HCT116 (cell line): ENCODE measurements around the gene CSNK2B. TPM values are rescaled to one million over a fixed set of nuclear protein-coding genes. Genes with fewer than 3 reads are reported as not detected.

ENCODE experiments used
- ATAC-seq: fragments of 200-7000 bp; cut with Tn5 transposase; 2 replicates; pipeline ENCODE4 v1.9.1; 2020; ENCODE audit warnings: mild to moderate bottlenecking, moderate library complexity
- Bru-seq: library from RNA; stranded (reverse); fragments of 400-500 nt; gene quantifications from one replicate; lab custom pipeline; 2021; lab: Mats Ljungman, UMichigan
- BruChase-seq, 2 experiments: library from RNA; stranded (reverse); fragments of 400-500 nt; gene quantifications; one replicate each; lab custom pipeline; 2021; lab: Mats Ljungman, UMichigan
- BruUV-seq: library from RNA; stranded (reverse); fragments of 400-500 nt; replicated peaks from 2 replicates; lab custom pipeline; 2021; lab: Mats Ljungman, UMichigan
- CTCF ChIA-PET: fragments of 300-600 bp; sonication (Branson Sonifier 250); formaldehyde crosslinking; loops from one replicate; lab custom pipeline; 2021; ENCODE audit warnings: antibody characterized with exemption; lab: Charles Lee
- POLR2A ChIA-PET: fragments of 300-600, 350-600 bp; sonication (Branson Sonifier 250); formaldehyde crosslinking; loops from one replicate; lab custom pipeline; 2021; ENCODE audit warnings: antibody characterized with exemption; lab: Charles Lee
- RAD21 ChIA-PET, 2 experiments: fragments of 300-600 bp; sonication (Branson Sonifier 250); formaldehyde crosslinking; loops; one replicate each; lab custom pipeline; 2023; ENCODE audit warnings: low total read pairs in 2 of 2; ENCODE audit not compliant: uncharacterized antibody in 2 of 2, unreplicated experiment in 2 of 2, low non-redundant PET in 1 of 2; lab: Charles Lee
- DNase-seq: peaks from one replicate; pipeline ENCODE4 v3.0.0-alpha.2; 2010; ENCODE audit warnings: low read depth, low spot score
- H2AFZ ChIP-seq: fragments of 200-600 bp; shearing (Covaris generic), sonication (generic); 2 replicates; pipeline ENCODE4 v1.6.1; 2017; ENCODE audit warnings: low read depth, mixed run types, mixed read lengths, antibody characterized with exemption, low read length; ENCODE audit not compliant: poor library complexity, severe bottlenecking
- H3K27ac ChIP-seq: 2 replicates; pipeline ENCODE4 v1.5.1; 2012; ENCODE audit warnings: low read depth, low read length
- H3K27me3 ChIP-seq: fragments of 200-600 bp; sonication (generic); 2 replicates; pipeline ENCODE4 v1.6.1; 2016; ENCODE audit warnings: mixed run types, low read length, mixed read lengths; ENCODE audit not compliant: insufficient read depth
- H3K36me3 ChIP-seq, 2 experiments: fragments of 200-500 bp in 1 of 2; fragments of 200-600 bp in 1 of 2; sonication (Bioruptor generic) in 1 of 2; sonication (generic) in 1 of 2; 2 replicates each; pipeline versions ENCODE4 v1.5.1 to v1.6.1; 2014 to 2016; ENCODE audit warnings: low read length in 2 of 2, inconsistent platforms in 1 of 2, mixed read lengths in 1 of 2, mixed run types in 1 of 2; ENCODE audit not compliant: insufficient read depth in 2 of 2, control insufficient read depth in 1 of 2
- H3K4me1 ChIP-seq, 2 experiments: fragments of 200-600 bp in 1 of 2; sonication (generic) in 1 of 2; 2 replicates each; pipeline versions ENCODE4 v1.5.1 to v1.6.1; 2012 to 2017; ENCODE audit warnings: low read length in 2 of 2, inconsistent platforms in 1 of 2, mild to moderate bottlenecking in 1 of 2, mixed read lengths in 1 of 2, mixed run types in 1 of 2, moderate library complexity in 1 of 2; ENCODE audit not compliant: insufficient read depth in 2 of 2, control insufficient read depth in 1 of 2
- H3K4me2 ChIP-seq: fragments of 200-600 bp; sonication (generic); 2 replicates; pipeline ENCODE4 v1.6.1; 2017; ENCODE audit warnings: mixed run types, low read length, mixed read lengths
- H3K4me3 ChIP-seq, 2 experiments: fragments of 200-600 bp in 1 of 2; sonication (generic) in 1 of 2; replicated peaks in 1 of 2; 2 replicates each; pipeline ENCODE4 v1.5.1; 2011 to 2016; ENCODE audit warnings: low read length in 2 of 2, control low read depth in 1 of 2, low read depth in 1 of 2, mild to moderate bottlenecking in 1 of 2, mixed read lengths in 1 of 2, mixed run types in 1 of 2
- H3K79me2 ChIP-seq: fragments of 200-600 bp; sonication (generic); 2 replicates; pipeline ENCODE4 v1.6.1; 2017; ENCODE audit warnings: mild to moderate bottlenecking, mixed run types, low read length, moderate library complexity, mixed read lengths; ENCODE audit not compliant: insufficient read depth
- H3K9ac ChIP-seq: fragments of 200-600 bp; sonication (generic); 2 replicates; pipeline ENCODE4 v1.6.1; 2016; ENCODE audit warnings: low read length, mixed read lengths
- H3K9me2 ChIP-seq: fragments of 200-600 bp; sonication (generic), shearing (Covaris generic); 2 replicates; pipeline ENCODE4 v1.6.1; 2017; ENCODE audit warnings: mixed run types, mild to moderate bottlenecking, moderate library complexity; ENCODE audit not compliant: insufficient read depth
- H3K9me3 ChIP-seq, 2 experiments: fragments of 200-500 bp in 1 of 2; fragments of 200-600 bp in 1 of 2; sonication (Bioruptor generic) in 1 of 2; sonication (generic) in 1 of 2; 2 replicates each; pipeline ENCODE4 v1.6.1; 2014 to 2017; ENCODE audit warnings: low read length in 2 of 2, mixed read lengths in 2 of 2, inconsistent platforms in 1 of 2, low read depth in 1 of 2, mild to moderate bottlenecking in 1 of 2, mixed run types in 1 of 2, moderate library complexity in 1 of 2; ENCODE audit not compliant: control insufficient read depth in 1 of 2, insufficient read depth in 1 of 2
- H4K20me1 ChIP-seq: fragments of 200-600 bp; sonication (generic), shearing (Covaris generic); 2 replicates; pipeline ENCODE4 v1.6.1; 2017; ENCODE audit warnings: mixed run types, mild to moderate bottlenecking, moderate library complexity; ENCODE audit not compliant: insufficient read depth
- EGR1 ChIP-seq: IDR thresholded peaks from 2 replicates; pipeline ENCODE4 v1.6.1; 2012; ENCODE audit warnings: low read depth
- POLR2A ChIP-seq: IDR thresholded peaks from 2 replicates; pipeline ENCODE4 v1.7.0; 2011; ENCODE audit warnings: borderline replicate concordance; ENCODE audit not compliant: insufficient read depth, insufficient read length; ENCODE audit errors: extremely low read depth
- POLR2AphosphoS5 ChIP-seq: IDR thresholded peaks from 2 replicates; pipeline ENCODE4 v1.6.1; 2011; ENCODE audit warnings: mild to moderate bottlenecking, low read depth, low read length, moderate library complexity
- TCF7L2 ChIP-seq: IDR thresholded peaks from 2 replicates; pipeline ENCODE4 v1.7.0; 2011; ENCODE audit warnings: borderline replicate concordance, inconsistent platforms; ENCODE audit not compliant: insufficient read depth, insufficient read length; ENCODE audit errors: extremely low read depth
- YY1 ChIP-seq: IDR thresholded peaks from 2 replicates; pipeline ENCODE4 v1.6.1; 2011; ENCODE audit warnings: low read length, low read depth, moderate library complexity, mild to moderate bottlenecking; ENCODE audit not compliant: insufficient replicate concordance; ENCODE audit errors: extremely low read depth
- ZFX ChIP-seq: fragments of 450-650 bp; IDR thresholded peaks from 2 replicates; pipeline ENCODE4 v1.6.1; 2017
- ZNF274 ChIP-seq: fragments of 200-500 bp; sonication (Bioruptor generic); IDR thresholded peaks from 2 replicates; pipeline ENCODE4 v1.6.1; 2014; ENCODE audit warnings: mild to moderate bottlenecking, low read depth, low read length, inconsistent platforms
- intact Hi-C: fragments of 100-400 bp; cut with micrococcal nuclease; formaldehyde crosslinking; loops from 2 replicates; pipeline ENCODE4 v1.10.0; 2022
- long read RNA-seq: library from polyadenylated mRNA; unstranded; transcript quantifications from one replicate; pipeline ENCODE4 v2.0.0, GENCODE V29; 2021; ENCODE audit not compliant: unreplicated experiment
- polyA plus RNA-seq: library from polyadenylated mRNA; unstranded; fragments of >200 nt; gene quantifications from 2 replicates; pipeline ENCODE4 v1.2.1, GENCODE V29; 2012; ENCODE audit warnings: missing spikeins
- total RNA-seq: library from RNA; stranded (reverse); gene quantifications from one replicate; pipeline ENCODE4 v1.2.1, GENCODE V29; 2021; ENCODE audit not compliant: unreplicated experiment
- TF ChIP-seq, protein P1 (sequence below), 3 experiments: fragments of 200-600 bp in 1 of 3; sonication (generic) in 1 of 3; IDR thresholded peaks in 2 of 3; conservative IDR thresholded peaks in 1 of 3; 2 replicates each; pipeline ENCODE4 v1.5.1; 2012 to 2017; ENCODE audit warnings: low read depth in 2 of 3, low read length in 2 of 3, antibody characterized with exemption in 1 of 3, borderline replicate concordance in 1 of 3, control low read depth in 1 of 3, mild to moderate bottlenecking in 1 of 3, mixed read lengths in 1 of 3, mixed run types in 1 of 3, moderate library complexity in 1 of 3; ENCODE audit not compliant: insufficient read depth in 1 of 3

Gene CSNK2B
- total RNA-seq (210 TPM), Bru-seq, nascent RNA (percentile 74 among the genes with signal in this experiment), BruChase-seq, experiment 1, labeled RNA remaining after a 6-hour chase (percentile 91 among the genes with signal in this experiment), BruChase-seq, experiment 2, labeled RNA remaining after a 2-hour chase (percentile 87 among the genes with signal in this experiment)
- 357 and 396 TPM in 2 replicates for polyA plus RNA-seq
- long read RNA-seq, transcript CSNK2B-203 (7 exons, 948 nt): major isoform, 77 of 114 reads
- long read RNA-seq, partial matches to known transcripts: 30 of 114 reads
- long read RNA-seq, other reads (novel, unspliced or antisense): 4 of 114 reads

GRCh38 chr6:31665501-31666336, at the start of gene CSNK2B:
Gene CSNK2B (plus strand): TSS chr6:31666080. CDS start chr6:31666832, 752 bp downstream.
- intact Hi-C loops: loop anchor here (1.0 to 5.0 kb wide), 4 partner anchors 72 to 232 kb away; partner anchors contain the start of genes ATP6V1G2, CLIC1, DDX39B and EHMT2

More at GRCh38 chr6:31665501-31666336, at the start of gene CSNK2B:
- peaks cover 58% of the 10 kb centered on the region for H3K79me2 ChIP-seq
- BruUV-seq: no TSS peak
- no peaks in the 10 kb centered on the region for H3K27me3 ChIP-seq
- H2AFZ ChIP-seq: no peak within 1 kb of the TSS
- ChIA-PET RAD21 (no interaction called here), CTCF (interaction anchor here (1.1 kb wide), 1 partner anchor 67 kb away, joined by 4 read pairs; no protein-coding TSS in a partner anchor), POLR2A (interaction anchor here (0.6 to 3.9 kb wide), 9 partner anchors 10 to 517 kb away, joined by 3 to 32 read pairs (median 5); partner anchors contain the start of genes ABHD16A, APOM, BAG6 and CLIC1)
- H3K9ac ChIP-seq: peak within 1 kb of the TSS; percentile 90
- DNase-seq: peak; percentile 96
- no peaks in the 10 kb centered on the region for H4K20me1 ChIP-seq
- H3K9me3 ChIP-seq: no peaks in the 10 kb centered on the region
- peaks cover 14 to 34% of the 10 kb centered on the region in 2 experiments; a peak in 3 of 4 replicates for H3K4me1 ChIP-seq
- peak within 1 kb of the TSS; percentile 97 to 99 for H3K4me3 ChIP-seq
- H3K9me2 ChIP-seq: no peaks in the 10 kb centered on the region
- H3K36me3 ChIP-seq: peaks cover 31 to 50% of the 10 kb centered on the region in 2 experiments
- peak; percentile 89 for TF ChIP-seq POLR2A
- peak; percentile 65 for TF ChIP-seq TCF7L2
- TF ChIP-seq ZNF274: no peak
- TF ChIP-seq ZFX: peak; percentile 57
- no peak for TF ChIP-seq EGR1
- peak; percentile 20 for TF ChIP-seq YY1
- TF ChIP-seq, protein P1, sequence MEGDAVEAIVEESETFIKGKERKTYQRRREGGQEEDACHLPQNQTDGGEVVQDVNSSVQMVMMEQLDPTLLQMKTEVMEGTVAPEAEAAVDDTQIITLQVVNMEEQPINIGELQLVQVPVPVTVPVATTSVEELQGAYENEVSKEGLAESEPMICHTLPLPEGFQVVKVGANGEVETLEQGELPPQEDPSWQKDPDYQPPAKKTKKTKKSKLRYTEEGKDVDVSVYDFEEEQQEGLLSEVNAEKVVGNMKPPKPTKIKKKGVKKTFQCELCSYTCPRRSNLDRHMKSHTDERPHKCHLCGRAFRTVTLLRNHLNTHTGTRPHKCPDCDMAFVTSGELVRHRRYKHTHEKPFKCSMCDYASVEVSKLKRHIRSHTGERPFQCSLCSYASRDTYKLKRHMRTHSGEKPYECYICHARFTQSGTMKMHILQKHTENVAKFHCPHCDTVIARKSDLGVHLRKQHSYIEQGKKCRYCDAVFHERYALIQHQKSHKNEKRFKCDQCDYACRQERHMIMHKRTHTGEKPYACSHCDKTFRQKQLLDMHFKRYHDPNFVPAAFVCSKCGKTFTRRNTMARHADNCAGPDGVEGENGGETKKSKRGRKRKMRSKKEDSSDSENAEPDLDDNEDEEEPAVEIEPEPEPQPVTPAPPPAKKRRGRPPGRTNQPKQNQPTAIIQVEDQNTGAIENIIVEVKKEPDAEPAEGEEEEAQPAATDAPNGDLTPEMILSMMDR (IDR thresholded peaks at IDR 0.05 in 2 of 3, conservative IDR thresholded peaks at IDR 0.05 in 1 of 3; ENCODE audit: borderline replicate concordance in 1 of 3, insufficient read depth in 1 of 3, low read depth in 2 of 3, low read length in 2 of 3): no peak
- peak; percentile 86 for TF ChIP-seq POLR2AphosphoS5
- peak; percentile 84 for ATAC-seq
- peak within 1 kb of the TSS; percentile 90 for H3K27ac ChIP-seq
- peak within 1 kb of the TSS; percentile 83 for H3K4me2 ChIP-seq
